Activated CD8-positive, alpha-beta memory T cell treated with anti-CD3 and anti-CD28 coated beads, Interleukin-2, amount 50 U/mL, for 4 hours (primary cell): ENCODE data around the gene NAP1L4.
A peak's percentile ranks its signal among the peaks of the same experiment; 100 is the strongest.

Source experiments
- DNase-seq: peaks from one replicate; pipeline ENCODE4 v3.0.0-alpha.2; 2020

Gene NAP1L4

DNA sequence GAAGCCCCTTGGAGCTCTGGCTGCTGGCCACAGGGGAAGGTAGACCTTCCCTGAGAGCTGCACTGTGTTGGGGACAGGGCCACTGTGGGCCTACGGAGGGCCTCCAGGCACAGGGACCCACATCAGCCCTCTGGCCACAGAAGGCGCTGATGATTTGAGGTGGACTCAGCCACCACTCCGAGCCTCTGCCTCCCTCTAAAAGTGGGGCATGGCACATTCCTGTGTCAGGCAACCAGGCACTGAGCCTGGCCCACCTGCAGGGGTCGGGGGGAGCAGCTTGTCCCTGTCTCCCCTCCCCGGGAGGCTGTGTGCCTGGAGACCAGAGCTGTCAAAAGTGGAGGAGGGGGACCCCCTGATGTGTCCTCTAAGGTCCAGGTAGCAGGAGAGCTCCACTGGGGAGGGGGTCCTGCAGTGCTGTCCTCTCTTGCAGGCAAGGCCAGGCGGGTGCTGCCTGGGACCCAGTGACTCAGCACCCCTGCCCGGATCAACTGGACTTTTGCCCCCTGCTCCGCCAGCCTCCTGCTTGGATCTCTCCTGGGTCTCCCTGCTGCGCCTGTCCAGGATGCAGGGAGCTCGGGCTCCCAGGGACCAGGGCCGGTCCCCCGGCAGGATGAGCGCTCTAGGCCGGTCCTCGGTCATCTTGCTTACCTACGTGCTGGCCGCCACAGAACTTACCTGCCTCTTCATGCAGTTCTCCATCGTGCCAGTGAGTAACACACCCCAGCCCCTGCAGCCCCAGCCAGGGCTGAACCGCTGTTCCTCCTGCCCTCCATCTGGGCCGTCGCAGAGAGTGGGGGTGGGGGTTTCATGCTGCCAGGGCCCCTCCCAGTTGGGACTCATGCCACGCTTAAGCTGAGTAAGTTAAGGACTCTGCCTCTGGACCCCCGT, 89.1 kb downstream of the NAP1L4 start:
- no peak for DNase-seq

- peak; percentile 86 for DNase-seq
Measured at GRCh38 chr11:2901854-2902783, 90.0 kb downstream of the NAP1L4 start.

- no peak for DNase-seq
Measured at GRCh38 chr11:2901196-2901796, 90.8 kb downstream of the NAP1L4 start.

DNA sequence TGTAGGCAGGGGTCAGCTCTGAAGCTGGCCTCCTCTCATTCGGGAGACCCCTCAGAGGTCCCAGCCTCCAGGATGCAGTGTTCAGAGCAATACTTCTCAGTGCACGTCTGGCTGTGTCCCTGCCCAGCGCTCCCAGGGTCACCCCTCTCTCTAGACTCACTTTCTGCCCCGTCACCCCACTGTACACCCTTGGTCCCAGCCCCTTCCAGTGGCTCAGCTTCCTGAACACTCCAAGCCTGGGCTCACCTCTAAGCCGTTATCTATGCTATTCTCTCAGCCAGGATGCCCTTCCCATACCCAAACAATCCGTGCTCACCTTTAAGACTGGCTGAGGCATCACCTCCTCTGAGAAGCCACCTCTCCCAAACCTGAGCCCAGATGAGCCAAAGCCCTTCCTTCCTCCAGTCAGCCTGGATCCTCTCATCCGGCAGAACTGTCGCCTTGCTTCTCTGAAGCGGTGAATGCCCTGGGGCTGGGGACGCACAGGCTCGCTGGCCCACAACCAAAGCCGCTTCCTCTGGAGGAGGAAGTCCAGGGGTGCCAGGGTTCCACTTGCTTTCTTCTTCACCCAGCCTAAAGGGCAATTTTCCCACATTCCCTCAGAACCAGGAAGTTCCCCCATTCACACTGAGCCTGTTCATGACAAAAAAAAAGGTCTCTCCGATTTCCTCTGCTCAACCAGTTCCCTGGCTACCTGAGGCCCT, 92.9 kb downstream of the NAP1L4 start:
- no peak for DNase-seq

GRCh38 chr11:2898366-2899079, 93.6 kb downstream of the NAP1L4 start:
- DNase-seq, result peak; percentile 48

DNA sequence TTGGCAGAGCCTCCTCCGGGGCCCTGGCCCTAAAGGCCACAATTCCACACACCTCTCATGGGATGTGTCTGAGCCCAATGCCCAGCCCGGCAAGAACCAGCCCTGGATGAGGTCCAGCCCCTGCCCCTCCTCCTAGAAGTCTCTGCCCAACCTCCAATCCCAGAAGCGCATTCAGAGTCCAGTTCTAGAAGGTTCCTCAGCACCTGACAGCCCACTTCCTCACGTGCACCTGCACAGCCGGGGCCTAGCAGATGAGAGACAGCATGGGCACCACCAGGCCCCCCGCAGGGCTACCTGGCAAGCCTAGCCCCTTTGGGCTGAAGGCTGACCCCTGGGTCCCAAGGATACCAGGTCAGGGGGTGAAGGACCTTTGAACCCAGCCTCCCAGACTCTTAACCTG, 95.1 kb downstream of the NAP1L4 start:
- DNase-seq, result no peak

GRCh38 chr11:2896047-2896446, 96.1 kb downstream of the NAP1L4 start:
- DNase-seq, result no peak
